Activated CD4-positive, alpha-beta T cell treated with anti-CD3 and anti-CD28 coated beads for 48 hours (primary cell): ENCODE measurements around the gene GM2A.
"Not testable (repeated sequence)": the region's sequence is repeated elsewhere in the genome, so short reads cannot be mapped to it uniquely, and the experiment has no call there.

Experiments used
- DNase-seq: peaks from one replicate; pipeline ENCODE4 v3.0.0-alpha.2; 2020

The GM2A gene

DNA sequence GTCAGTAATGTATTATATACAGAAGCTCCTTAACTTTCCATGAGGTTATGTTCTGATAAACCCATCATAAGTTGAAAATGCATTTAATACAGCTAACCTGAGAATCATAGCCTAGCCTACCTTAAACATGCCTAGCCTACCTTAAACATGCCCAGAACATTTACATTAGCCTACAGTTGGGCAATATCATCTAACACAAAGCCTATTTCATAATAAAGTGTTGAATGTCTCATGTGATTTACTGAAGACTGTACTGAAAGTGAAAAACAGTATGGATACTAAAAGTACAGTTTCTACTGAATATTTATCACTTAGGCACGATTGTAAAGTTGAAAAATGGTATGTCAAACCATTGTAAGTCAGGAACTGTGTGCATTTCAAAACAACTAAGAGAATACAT lies 1.6 kb downstream of the GM2A start:
- DNase-seq: no peak

DNA sequence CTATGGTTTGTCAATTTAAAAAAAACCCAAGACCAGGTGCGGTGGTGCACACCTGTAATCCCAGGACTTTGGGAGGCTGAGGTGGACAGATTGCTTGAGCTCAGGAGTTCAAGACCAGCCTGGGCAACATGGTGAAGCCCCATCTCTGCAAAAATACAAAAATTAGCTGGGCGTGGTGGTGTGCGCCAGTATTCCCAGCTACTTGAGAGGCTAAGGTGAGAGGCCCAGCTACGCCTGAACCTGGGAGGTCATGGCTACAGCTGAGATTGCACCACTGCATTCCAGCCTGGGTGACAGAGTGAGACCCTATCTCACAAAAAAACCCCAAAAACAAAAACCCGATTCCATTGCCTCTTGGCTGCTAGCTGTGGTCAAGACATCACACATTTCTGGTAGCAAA lies 2.0 kb downstream of the GM2A start:
- DNase-seq: not testable (repeated sequence)

DNA sequence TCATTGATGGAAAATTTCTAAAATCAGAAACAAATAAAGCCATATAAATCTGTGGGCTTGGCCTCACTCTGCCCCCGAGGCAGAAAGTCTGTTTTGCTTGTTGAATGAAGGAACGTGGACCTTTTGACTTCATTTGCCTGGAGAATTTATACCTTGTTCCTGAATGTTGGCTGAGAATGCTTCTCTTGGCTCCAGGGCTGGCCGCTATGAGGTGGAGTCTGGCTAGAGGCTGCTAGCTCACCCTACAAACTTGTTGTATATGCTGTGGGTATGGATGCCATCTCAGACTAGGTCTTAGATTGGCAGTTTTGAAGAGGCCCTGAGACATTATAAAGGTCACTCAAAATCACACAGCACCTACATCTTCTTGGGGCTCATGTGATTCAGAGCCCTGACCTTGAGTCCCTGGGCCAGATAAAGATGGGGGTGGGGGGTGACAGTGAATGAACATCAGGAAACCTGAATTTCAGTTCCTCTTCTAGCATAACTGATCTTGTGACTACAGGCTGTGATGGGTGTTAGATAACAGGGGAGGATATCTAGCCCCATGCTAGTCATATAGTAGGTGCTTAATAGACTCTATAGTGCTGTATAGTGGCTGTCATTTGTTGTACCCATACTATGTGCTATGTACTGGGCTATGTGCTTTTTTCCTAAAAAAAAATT lies 2.8 kb downstream of the GM2A start:
- DNase-seq: no peak

DNA sequence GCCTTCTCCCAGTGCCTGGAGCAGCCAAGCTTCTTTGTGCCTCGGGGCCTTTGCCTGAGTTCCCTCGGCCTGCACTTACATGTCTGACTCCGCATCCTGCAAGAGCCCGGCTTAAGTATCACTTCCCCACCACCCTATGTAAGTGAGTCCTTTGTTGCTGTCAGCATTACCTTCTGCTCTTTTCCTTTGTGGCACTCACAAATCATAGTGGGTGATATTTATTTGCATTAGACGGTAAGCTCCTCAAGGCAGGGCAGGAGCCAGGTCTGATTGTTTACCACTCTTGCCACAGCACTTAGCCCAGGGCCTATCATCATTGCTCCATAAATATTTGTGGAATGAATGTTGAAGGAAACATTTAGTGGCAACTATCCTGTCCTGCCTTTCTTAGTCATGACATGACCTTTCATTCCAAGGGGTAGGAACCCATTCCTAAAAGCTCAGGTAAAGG lies 4.8 kb downstream of the GM2A start:
- DNase-seq: no peak

DNA sequence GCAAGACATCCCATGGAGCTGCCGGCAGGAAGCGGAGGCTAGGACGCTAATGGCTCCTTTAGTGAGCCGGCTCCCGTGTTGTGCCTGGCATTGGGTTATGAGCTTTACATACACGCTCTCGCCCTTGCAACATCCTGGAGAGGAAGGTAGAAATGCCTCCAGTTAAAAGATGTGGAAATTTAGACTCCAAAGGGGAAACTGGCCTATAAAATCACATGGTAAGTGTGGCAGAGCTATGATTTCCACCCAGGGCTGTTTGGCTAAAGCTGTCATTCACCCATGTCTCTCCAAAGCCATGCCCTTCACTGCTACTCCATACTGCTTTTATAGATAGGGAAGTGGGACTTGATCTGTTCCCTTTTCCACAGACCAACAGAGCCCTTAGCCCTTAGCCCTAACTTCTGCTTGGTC lies 5.2 kb downstream of the GM2A start:
- no peak for DNase-seq

DNA sequence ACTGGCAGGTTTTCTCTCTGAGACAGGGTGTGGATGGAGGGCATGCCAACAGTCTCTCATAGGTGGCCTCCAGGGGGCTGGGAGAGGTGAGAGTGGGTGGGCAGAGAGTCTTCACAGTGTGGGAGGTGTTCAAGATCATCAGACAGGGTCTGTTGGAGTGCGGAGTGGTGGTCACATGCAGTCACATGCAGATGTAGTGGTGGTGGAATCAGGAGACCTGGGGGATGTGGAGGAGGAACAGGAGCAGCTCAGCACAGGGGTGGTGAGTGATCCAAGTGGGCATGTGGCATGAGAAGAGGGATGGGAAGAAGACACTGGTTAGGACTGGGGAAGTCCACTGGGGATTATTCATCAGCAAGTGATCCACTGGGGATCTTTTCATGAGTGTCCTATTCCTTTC lies 5.8 kb downstream of the GM2A start:
- DNase-seq: no peak

DNA sequence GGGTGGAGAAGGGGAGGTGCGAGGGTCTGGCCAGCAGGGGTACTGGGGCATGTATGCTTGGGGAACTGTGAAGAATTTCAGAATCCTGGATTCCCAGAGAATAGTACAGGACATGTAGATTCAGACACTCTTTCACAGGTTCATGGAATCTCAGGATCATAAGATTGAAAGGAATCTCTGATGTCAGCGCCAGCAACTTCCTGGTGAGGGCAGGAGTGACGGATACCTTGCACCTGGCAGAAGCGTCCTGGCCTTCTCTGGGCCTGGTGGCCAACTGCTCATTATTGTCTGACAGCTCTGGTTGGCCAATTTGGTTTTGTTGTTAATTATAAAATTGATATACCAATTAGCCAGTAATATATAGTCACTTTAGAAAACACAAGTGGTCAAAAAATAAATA lies 6.9 kb downstream of the GM2A start:
- no peak for DNase-seq

DNA sequence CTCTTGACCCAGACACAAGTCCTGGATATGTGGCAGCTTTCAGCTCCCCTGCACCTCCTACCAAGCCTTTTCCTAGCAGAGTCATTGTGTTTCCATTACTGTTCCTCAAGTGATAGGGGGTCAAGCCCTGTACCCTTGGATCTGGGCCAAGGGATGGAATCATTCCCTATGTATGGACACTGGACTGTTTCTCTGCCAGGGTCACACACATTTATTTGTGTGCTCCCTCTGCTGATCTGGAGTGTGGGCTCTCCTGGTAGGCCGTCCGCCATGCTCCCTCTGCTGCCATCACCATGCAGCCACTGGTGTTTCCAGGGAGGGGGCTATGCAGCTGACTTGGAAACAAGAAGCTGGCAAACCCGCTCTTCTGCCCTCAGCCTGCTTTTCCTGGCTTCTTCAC lies 9.5 kb downstream of the GM2A start:
- no peak for DNase-seq

DNA sequence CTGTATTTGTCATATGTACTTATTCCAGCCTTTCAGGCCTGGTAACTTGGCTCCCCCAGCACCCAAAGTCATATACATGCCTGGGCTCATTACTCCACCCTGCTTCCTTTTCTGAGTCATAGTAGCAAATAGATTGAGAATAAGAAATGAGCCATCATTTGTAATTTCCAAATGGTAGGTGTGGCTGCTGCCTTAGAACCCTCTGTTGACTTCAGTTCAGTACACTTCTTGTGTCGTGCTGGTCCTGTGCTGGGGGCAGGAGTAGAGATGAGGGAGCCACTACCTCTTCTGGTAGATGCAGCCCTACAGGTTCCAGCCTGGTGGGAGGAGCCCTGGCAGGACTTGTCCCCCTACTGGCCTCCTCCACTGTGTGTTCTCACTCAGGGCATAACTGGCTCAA lies 11.1 kb downstream of the GM2A start:
- DNase-seq: peak; percentile 43

DNA sequence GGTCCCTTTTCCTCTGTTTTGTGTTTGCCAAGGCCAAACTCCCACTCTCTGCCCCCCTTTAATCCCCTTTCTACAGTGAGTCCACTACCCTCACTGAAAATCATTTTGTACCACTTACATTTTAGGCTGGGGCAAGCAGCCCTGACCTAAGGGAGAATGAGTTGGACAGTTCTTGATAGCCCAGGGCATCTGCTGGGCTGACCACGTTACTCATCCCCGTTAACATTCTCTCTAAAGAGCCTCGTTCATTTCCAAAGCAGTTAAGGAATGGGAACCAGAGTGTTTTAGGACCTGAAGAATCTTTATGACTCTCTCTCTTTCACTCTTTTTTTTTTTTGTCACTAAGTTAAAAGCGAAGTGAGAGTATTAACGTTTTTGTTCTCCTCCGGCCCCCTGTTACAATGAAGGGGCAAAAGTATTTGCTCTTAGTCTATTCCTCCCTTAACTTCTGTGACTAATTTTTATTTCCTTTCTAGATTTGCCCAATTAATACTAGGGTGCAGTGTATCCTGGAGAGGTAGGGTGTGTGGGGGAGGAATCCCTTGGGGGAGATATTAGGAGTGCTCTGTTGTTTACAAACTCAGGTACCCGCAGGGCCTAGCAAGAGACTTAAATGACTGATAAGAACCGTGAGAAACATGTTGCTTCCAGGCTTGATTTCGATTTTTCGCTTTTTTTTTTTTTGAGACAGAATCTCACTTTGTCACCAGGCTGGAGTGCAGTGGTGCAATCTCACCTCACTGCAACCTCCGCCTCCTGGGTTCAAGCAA lies 14.7 kb downstream of the GM2A start:
- no peak for DNase-seq

DNA sequence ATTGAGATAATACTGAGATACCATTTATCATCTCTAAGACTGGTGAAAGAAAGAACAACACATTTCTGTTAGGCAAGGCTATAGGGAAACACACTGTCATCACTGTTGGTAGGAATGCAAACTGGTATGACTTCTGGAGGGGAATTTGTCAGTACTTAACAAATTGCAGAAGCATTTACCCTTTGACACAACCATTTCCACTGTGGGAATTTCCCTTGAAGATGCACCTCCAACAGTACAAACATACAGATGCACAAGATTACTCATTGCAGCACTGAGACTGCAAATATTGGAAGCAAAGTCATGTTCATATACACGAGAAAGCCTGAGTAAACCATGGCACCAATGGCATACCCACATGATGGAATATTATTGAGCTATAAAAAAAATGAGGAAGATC lies 17.6 kb downstream of the GM2A start:
- no peak for DNase-seq

DNA sequence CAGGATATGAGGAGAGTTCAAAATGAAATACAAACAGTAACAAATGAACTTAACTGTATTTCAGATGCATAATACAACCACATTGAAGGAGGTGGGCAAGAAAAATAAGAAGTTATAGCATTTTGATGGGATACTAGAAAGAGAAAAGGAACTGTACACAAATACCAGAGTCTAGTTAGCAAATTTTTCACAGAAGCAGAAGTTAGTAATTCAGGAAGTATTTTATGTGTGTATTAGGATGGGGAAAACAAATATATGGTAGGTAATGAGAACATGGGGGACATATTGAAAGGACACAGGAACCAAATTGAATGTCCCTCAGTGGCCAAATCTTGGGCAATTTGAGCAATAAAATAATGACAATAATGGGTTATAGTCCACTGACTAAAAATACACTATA lies 18.4 kb downstream of the GM2A start:
- no peak for DNase-seq

DNA sequence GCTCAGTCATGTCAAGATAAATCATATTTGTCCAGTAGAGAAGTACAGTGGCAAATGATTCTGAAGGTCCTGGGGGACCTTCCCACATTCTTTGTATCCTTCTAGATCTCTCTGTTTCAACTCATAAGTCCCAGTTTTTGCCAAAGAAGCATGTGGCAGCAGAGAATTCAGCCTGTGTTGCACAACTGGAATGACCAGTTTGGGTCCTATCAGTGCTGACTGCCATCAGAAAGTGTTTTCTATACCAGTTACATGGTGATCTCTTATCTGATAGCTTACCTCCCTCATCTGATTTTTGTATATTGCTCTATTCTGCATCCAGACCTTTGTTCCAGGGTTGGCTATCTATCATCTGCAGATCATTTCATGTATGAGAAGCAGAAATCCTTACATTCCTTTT lies 21.7 kb downstream of the GM2A start:
- DNase-seq: no peak

DNA sequence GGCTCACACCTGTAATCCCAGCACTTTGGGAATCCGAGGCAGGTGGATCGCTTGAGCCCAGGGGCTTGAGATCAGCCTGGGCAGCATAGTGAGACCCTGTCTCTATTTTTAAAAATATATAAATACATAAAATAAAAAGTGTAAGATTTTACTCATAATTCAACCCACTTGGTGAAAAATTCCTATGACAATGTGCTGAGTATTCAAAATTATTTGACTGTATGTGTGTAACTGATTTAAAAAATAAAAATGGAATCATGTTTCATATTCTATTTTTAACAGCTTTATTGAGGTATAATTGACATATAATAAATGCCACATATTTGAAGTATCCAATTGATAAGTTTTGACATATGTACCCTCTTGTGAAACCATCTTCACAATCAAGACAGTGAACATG lies 22.8 kb downstream of the GM2A start:
- DNase-seq: no peak

DNA sequence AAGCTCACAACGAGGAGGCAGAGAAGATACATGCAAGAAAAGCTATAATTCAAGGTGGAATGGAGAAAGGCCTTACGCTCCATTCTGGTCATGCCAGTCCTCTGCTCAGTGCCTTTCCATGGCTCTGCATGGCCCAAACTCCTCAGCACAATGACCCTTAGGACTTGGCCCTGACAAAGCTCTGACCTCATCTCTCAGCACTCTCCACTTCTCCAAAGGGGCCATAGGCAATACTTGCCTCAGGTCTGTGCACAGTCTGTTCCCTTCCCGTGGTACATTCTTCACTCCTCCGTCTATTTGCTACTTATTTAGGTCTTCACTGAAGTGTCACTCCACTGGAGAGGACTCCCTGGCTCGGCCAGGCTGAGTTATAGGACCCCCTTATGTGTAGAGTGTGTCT lies 25.9 kb downstream of the GM2A start:
- no peak for DNase-seq

DNA sequence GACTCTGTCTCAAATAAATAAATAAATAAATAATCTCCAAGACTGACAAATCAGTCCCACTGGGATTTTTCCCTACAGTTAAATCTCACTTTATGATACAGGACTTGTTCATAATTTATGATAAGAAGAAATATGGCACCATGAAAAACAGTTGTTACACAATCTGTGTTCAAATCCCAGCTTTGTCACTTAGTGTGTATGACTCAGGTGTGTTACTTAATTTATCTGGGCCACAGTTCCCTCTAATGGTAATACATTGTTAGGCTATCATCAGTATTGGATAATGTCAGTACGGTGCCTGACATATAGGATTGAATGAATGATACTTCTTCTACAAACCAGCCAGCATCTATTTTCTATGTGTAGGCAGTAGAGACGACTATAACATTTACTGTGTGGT lies 27.5 kb downstream of the GM2A start:
- no peak for DNase-seq

DNA sequence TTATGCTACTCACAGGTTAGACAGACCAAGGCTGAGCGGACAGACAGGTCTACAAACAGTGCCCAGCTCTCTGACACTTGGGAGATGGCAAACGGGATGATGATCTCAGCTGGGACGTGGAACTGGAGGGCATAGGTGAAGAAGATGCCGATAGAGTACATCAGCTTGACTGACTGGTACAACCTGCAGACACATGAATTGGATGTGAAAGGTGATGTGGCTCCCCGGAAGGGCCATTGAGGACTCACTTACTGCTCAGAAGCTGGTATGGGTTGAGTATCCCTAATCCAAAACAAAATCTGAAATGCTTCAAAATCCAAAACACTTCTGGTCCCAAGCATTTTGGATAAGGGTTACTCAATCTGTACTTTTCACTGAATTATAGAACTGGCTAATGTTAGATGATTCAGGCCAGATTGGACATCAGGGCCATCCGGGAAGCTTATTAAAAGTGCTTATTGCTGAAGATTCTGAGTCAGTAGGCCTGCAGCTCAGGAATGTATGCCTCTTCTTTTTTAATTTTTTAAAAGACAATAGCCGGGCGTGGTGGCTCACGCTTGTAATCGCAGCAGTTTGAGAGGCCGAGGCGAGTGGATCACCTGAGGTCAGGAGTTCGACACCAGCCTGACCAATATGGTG lies 28.1 kb downstream of the GM2A start:
- DNase-seq: no peak

DNA sequence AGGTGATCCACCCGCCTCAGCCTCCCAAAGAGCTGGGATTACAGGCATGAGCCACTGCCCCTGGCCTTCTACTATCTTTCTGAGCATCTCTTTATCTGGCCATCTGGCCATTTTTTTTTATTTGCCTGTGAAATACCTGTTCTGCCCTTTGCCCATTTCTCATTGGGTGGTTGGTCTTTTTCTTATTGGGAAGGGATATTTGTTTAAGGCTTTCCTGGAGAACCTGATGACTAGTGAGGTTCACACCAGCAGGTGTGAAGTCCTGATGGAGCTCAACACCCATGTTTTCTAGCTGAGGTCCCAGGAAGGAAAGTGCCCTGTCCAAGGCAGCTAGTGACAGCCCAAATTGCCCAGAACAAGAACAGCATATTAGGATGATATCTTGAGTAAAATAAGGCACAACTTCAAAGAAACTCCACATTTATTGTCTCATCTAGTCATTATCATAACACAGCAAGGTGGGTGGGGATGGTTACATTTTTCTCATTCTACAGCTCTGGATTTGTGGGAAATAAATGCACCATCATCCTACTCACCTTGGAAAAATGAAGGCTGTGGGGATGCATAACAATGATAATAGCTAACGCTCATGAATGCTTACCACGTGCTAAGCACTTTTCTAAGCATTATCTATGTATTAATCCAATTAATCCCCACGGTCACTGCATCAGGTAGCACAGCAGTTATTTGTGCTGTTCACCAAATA lies 30.3 kb downstream of the GM2A start:
- no peak for DNase-seq

DNA sequence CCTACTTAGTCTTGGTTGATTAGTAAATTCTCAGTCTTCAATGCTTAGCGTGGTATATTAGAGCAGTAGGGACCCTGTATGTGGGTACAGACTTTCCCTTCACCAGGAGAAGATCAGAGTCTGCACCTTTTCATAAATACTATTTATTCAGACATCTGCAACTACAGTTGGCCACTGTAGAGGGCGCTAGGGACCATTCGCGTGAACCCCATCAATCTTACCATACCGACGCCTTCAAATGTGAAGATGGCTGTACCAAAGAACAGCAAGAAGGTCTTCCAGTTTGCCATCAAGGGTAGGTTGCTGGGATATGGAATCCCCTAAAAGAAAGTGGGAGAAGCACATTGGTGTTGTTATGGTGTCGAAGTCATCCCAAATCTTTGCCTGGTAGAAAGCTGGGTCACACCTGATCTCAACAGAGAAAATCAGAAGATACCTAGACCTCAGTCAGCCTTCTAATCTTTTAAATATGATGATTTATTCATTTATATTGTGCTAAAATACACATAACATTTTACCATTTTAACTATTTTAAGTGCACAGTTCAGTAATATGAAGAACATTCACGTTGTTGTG lies 31.5 kb downstream of the GM2A start:
- DNase-seq: peak; percentile 25

DNA sequence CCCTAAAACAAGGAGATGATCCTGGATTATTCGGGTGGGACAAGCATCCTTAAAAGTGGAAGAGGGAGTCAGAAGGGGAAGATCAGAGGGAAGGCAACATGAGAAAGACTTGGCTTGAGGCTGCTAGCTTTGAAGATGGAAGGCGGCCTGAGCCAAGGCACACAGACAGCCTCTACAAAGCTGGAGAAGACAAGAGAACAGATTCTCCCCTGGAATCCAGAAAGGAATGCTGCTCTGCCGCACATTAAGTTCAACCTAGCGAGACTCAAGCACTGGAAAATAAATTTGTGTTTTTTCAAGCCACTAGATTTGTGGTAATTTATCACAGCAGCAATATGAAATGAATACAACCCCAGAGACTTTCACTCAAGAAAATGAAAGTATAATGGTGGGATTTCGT lies 32.7 kb downstream of the GM2A start:
- no peak for DNase-seq

DNA sequence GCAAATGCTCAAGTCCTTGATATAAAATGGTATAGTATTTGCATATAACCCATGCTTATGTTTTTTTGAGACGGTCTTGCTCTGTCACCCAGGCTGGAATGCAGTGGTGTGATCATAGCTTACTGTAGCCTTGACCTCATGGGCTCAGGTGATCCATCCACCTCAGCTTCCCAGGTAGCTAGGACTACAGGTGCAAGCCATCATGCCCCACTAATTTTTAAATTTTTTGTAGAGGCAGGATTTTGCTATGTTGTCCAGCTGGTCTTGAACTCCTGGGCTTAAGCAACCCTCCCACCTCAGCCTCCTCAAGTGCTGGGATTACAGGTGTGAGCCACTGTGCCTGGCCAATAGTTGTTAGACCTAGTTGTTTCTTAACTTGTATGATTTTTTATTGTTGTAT lies 33.3 kb downstream of the GM2A start:
- DNase-seq: no peak

DNA sequence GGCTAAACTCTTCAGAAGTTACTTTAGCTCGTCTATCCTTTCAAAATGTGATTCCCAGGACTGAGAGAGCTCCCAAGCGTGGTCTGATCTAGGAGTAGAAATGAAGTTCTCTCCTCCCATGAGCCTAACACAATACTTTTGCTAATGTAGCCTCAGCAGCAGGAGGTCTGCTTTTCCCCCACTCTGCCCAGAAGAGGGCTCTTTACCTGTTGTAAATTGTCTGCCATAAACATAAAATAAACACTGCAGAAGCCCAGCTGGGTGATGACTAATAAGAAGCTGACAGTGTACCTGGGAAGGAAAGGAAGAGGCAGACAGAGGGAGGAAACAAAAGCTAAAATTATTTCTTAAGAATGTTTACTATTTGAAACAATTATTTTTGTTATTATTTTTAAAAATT lies 35.2 kb downstream of the GM2A start:
- DNase-seq: no peak

DNA sequence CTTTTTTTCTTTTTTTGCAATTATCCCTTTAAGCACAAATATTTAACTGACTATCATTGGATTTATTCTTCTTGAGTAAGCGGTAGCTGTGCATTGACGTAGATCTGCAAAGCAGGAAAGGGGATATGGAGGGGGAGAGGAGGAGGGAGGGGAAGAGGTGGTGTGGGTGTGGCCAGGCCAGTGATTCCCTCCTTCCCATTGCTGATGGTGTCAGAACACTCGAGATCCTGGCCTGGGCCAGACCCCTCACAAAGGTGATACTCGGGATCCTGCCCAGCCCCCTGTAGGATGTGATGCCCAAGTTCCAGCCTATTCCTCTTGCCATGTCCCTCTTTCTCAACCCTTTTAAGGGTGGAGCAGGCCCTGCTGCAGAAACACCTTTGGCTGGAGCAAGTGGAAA lies 40.6 kb downstream of the GM2A start:
- DNase-seq: no peak
